Stimulated activated CD8-positive, alpha-beta memory T cell treated with anti-CD3 and anti-CD28 coated beads, Interleukin-7, amount 100 ng/mL, for 4 hours (primary cell): ENCODE results near the gene DISP1.

Experiments
- DNase-seq, 2 donors: peaks; one replicate each; pipeline ENCODE4 v3.0.0-alpha.2; 2020; ENCODE audit warnings: low read depth in 2 of 2

Gene DISP1

DNA sequence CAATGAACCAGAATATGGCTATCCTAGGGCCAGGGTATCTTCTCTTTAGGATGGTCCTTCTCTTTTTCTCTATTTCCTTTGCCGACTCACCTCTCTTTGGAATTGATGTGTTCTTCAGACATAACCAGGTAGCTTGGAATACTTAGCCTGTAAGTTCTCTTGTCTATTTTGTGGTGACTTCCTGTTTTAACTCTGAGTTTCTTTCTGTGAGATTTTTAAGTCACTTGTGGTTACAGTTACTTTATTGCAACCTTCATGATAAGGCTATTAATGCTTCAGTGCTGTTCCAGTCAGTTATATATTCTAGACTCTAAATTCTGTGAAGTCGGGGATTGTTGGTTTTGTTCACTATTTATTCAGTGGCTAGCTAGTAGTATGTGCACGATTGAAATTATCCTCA is 46.2 kb downstream of the DISP1 start:
- no peak for DNase-seq
